Measurements from ENCODE around the gene RYK.
A peak's percentile ranks its signal among the peaks of the same experiment; 100 is the strongest.

- TF ChIP-seq POLR2A (IDR thresholded peaks at IDR 0.05) (peak; percentile 84), CTCF (IDR thresholded peaks at IDR 0.05) (no peak)
Measured at GRCh38 chr3:134250717-134251220, at the start of gene RYK.
